Choroid plexus epithelial cell (primary cell): ENCODE data around the gene CYGB.

Experiments
- DNase-seq: peaks from one replicate; pipeline ENCODE4 v3.0.0-alpha.2; 2010; ENCODE audit warnings: low read depth
- H3K4me3 ChIP-seq: 2 replicates; pipeline ENCODE4 v1.5.1; 2011; ENCODE audit warnings: low read depth, mild to moderate bottlenecking, control low read depth, low read length, moderate library complexity
- TF ChIP-seq, protein P1 (sequence below): conservative IDR thresholded peaks from 2 replicates; pipeline ENCODE4 v1.5.1; 2011; ENCODE audit warnings: low read depth, mild to moderate bottlenecking, control low read depth, inconsistent platforms, low read length, moderate library complexity

CYGB gene

DNA sequence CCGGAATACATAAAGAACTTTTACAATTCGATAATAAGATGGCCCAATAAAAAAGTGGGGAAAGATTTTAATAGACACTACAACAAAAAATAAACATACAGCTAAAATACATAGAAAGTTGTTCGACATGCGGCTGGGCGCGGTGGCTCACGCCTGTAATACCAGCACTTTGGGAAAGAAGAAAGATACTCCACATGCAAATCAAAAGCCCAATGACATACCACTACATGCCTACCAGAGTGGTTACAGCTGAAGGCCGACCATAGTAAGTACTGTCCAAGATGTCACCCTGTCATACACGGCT, 11.7 kb upstream of the CYGB start:
- H3K4me3 ChIP-seq, result no peak overlapping the region
- TF ChIP-seq, protein P1, sequence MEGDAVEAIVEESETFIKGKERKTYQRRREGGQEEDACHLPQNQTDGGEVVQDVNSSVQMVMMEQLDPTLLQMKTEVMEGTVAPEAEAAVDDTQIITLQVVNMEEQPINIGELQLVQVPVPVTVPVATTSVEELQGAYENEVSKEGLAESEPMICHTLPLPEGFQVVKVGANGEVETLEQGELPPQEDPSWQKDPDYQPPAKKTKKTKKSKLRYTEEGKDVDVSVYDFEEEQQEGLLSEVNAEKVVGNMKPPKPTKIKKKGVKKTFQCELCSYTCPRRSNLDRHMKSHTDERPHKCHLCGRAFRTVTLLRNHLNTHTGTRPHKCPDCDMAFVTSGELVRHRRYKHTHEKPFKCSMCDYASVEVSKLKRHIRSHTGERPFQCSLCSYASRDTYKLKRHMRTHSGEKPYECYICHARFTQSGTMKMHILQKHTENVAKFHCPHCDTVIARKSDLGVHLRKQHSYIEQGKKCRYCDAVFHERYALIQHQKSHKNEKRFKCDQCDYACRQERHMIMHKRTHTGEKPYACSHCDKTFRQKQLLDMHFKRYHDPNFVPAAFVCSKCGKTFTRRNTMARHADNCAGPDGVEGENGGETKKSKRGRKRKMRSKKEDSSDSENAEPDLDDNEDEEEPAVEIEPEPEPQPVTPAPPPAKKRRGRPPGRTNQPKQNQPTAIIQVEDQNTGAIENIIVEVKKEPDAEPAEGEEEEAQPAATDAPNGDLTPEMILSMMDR, result no peak
- DNase-seq, result no peak

DNA sequence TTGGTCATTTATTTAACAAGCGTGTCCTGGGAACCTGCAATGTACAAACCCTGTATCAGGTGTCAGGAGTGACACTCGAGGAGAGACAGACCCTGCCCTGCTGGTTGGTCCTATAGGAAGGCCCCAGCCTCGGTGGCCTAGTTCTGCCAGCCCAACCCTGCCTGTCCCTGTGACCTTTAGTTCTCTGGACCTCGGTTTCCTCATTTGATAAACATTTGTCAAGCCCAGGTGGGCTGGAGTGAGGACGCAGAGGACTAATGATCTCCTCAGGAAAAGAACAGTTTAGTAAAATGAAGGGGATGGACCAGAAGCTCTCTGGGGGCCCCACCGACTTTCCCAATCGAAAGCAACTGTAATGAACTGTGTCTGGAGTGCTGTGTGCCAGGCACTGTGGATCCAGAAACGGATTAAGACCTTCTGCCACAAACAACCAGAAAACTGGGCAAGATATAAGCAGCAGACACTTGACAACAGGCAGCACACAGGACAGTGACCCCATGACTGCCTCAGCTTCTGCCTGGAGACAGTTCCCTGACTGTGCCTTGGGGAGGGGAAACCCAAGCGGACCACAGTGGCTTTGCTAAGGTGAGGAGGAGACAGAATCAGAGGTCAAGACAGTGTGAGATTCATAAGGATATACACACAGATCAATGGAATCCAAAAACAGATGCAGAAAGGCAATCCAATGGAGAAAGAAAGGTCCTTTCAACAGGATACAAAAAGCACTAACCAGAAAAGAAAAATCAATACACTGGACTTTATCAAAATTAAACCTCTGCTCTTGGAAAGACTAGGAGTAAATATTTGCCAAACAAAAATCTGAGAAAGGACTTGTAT, 11.1 kb upstream of the CYGB start:
- TF ChIP-seq, protein P1, result no peak
- no peak for DNase-seq
- H3K4me3 ChIP-seq, result no peak overlapping the region

DNA sequence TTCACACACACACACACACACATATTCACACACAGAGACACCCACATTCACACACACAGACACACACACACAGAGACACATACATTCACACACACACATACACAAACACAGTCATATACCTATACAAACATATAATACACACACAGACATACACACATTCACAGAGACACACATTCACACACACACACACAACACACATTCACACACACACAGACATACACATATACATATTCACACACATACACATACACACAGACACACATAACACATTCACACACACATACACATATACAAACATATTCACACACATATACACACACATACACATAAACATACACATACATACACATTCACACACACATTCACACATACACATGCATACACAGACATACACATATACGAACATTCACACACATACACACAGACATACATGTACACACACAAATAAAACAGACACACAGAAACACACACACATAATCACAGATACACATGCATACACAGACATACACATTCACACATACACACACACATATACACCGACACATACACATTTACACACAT, 10.2 kb upstream of the CYGB start:
- no peak overlapping the region for H3K4me3 ChIP-seq
- no peak for DNase-seq
- TF ChIP-seq, protein P1, result no peak

DNA sequence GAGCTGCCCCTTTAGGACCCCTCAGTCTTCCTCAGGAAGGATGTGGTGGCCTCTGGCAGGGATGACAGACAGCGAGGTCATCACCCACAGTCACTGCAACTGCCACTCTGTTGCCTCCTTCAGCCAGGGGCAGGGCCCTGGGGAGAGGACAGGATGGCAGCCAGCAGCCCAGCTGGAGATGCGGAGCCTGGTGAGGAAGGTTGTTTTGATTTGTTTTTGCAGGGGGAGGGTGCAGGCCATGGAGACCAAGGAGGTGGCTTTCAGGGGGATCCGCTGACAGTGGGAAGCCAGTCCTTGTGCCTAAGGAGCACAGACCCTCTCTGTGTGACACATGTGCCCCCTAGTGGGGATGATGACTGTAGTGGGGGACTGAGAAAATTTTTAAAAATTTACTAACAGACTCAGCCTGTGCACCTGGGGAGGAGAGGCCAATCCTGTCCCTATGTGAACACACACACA, 9.7 kb upstream of the CYGB start:
- TF ChIP-seq, protein P1, result peak; percentile 79
- H3K4me3 ChIP-seq, result no peak overlapping the region
- DNase-seq, result peak; percentile 83

DNA sequence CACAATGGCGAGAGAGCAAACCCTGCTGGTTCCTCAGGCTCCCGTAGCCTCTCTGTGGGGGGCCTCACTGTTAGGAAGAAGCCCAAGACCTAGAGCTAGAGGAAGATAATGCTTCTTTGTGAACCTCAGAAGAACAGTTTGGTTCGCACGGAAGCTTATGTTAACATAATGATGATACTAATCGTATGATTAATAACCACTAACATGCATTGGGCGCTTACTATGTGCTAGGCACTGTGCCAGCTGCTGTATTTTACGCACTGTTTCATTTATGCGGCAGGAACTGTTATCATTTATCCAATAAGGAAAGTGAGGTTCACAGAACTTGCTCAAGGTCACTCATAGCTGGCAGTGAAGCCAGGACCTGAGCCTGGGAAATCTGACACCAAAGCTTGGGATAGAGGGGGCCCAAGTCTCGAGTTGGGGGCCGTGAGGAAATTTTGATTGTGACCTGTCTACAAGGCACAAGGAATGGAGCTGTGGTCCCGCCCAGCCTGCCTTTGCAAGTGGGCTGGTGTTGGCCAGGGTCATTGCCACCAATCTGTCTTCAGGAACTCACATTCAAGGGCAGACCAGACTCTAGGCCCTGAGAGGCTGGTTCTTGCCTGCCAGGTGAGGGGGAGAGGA, 9.2 kb upstream of the CYGB start:
- DNase-seq, result peak; percentile 91
- TF ChIP-seq, protein P1, result peak; percentile 2
- H3K4me3 ChIP-seq, result no peak overlapping the region

DNA sequence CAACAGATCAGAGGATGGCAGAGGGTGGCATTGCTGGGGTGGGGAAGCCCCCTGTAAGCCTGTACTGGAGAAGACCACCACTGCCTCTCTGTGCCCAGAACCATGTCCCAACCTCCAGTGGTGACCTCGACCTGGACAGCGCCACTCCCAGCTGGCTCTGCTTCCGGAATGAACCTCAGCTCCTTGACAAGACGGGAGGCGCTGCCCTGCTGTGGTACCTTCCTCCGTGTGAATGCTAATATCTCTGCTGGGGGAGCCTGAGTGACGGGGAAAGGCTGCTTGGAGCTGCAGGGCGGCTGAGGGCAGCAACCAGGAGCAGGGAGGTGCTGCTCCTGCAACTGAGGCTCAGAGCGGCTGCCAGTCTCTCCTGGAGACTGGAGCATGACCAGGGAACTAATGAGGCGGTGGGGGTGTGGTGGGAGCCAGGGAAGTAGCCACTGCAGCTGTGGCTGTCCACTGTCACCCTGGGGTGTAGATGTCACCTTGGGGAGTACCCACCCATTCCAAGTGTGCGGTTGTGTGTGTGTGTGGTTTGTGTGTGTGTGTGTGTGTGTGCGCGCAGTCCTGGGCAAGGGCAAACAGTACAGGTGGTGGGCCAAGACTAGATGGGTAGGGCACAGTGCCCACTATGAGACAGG, 8.5 kb upstream of the CYGB start:
- peak; percentile 17 for DNase-seq
- TF ChIP-seq, protein P1, result no peak

More for the DNA sequence above, 8.5 kb upstream of the CYGB start:
- H3K4me3 ChIP-seq, result no peak overlapping the region
